ENCODE results near the gene RBM33.
A peak's percentile ranks its signal among the peaks of the same experiment; 100 is the strongest.

The RBM33 gene

GRCh38 chr7:155629171-155629570 lies 15.3 kb upstream of the RBM33 start:
- no peak for DNase-seq (ENCODE audit: low read depth in 2 of 2)

DNA sequence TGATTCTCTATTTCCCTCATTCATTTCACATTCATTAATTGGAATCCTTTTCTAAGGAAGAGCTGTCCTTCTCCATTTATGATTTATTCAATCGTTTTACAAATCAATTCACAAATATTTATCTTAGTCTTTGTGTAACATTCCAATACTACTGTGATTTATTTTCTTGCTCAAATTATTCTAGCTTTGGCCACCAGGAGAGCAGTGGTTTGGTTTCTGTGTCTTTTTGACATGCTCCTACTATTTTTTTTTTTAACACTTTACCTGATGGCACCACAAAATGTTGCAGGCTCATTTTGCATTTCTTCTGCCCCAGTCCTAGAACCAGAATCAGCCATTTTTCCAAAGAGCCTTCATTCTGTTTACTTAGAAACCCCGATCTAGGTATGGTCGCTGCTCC lies 13.3 kb upstream of the RBM33 start:
- no peak for DNase-seq (ENCODE audit: low read depth in 2 of 2)

DNA sequence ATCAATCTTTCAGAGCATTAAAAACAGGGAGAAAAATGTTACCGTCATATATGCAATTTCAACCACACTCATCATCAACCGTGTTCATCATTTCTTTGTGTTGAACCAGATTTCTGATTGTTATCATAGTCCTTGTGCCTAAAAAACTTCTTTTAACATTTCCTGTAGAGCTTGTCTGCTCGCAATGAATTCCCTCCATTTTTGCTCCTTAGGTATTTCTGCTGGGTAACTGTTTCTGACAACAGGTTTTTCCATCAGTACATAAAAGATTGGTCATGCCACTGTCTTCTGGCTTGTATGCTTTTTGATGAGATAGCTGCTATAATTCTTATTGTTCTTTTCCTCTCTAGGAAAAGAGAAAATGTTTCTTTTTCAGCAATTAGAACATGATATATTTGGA lies 8.6 kb upstream of the RBM33 start:
- DNase-seq (ENCODE audit: low read depth in 2 of 2) = no peak

DNA sequence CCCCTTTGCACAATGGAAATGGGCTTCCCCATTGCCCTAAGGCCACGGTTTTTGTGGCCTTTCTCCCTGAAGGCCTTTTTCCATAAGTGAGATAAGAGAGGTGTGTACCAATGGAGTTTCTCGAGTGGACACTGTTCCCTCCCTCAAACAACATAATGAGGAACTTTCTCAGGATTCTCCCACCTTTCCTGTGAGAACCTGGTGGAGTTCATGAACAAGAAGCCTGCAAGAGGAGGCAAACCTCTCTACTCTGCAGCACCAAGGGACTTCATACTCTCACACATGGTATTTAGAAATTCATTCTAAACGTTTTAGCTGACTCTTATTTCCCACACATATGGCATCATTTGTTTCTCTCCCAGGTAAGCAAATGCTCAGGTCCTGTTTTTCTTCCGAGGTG lies 7.3 kb upstream of the RBM33 start:
- DNase-seq (ENCODE audit: low read depth in 2 of 2) = no peak

DNA sequence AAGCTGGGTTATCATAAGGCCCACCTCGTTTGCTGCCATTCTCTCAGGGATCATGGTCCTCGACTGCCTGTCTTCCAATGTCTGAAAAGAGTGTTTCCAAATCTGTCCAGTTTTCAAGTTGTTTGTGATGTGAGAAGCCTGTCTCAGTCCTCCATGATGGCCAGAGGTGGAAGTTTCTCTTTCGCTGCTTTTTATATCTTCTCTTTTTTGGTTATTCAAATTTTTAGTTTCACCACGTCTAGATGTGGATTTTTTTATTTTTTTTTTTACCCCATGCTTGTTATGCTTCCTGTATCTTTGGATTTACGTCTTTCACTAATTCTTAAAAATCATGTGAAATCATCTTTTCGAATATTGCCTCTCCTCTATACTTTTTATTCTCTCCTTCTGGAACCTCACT lies 6.1 kb upstream of the RBM33 start:
- no peak for DNase-seq (ENCODE audit: low read depth in 2 of 2)

- no peak for DNase-seq (ENCODE audit: low read depth in 2 of 2)
Observed at GRCh38 chr7:155639958-155640520, 4.4 kb upstream of the RBM33 start.

GRCh38 chr7:155640629-155641028 lies 3.8 kb upstream of the RBM33 start:
- DNase-seq (ENCODE audit: low read depth in 2 of 2) = no peak

DNA sequence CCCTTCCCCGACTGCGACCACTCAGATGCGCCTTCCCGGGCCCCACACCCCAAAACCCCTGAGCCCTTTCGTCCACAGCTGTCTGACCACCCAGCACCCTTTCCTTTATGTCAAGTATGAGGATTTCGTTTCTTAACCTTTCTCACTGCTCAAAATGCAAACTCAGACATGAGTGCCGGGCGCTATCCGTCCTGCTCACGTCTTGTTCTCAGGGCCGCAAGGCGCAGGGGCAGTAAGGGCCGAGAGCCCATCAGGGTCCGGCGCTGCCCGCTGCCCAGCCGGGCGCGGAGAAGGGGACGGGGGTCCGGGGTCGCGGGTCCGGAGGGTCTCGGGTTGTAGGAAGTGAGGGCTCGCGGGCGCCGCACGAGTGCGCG lies 670 bp upstream of the RBM33 start:
- no peak for DNase-seq (ENCODE audit: low read depth in 2 of 2)

DNA sequence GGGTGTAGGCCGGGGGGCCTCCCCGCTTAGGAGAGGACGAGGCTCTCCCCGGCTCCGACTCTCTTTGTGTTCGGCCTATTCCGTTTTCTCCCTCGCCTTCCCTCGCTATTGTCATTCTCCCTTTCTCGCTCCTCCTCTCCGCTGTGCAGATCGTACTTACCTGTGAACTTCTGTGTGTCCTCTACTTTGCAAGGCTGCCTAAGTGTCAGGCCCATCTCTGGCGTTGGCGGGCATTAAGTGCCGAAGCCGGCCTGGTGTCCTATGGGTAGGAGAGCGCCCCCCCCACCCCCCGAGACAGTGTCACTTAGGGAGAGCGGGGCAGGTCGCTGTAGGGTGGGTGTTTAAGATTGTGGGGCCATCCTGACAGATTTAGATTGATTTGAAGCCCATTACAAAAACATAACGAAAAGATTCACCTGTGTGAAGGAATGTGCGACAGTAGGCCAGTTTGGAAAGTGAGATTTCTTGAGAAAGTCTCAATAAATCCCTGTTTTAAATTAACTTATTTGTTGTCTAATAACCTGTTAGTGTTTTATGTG lies 579 bp downstream of the RBM33 start:
- peak; percentile 11 to 14 for DNase-seq (ENCODE audit: low read depth in 2 of 2)

DNA sequence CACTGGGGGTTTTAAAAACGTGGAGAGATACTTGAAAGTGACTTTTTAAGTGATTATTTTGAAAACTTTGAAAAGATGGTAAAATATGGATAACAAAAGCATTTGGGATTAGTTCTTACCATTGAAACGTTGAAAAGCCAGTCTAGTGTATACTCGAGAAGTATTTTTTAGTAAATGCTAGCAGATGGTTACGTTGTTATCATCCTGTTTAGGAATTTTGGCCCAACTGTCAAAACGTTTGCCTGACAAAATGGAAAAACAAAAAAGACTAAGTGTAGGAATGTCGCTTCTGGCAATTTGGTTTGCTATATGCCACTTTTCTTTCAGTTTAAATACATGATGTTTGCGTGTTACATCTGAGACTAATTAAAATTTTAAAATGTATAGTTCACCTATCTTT lies 1.2 kb downstream of the RBM33 start:
- DNase-seq (ENCODE audit: low read depth in 2 of 2) = no peak

DNA sequence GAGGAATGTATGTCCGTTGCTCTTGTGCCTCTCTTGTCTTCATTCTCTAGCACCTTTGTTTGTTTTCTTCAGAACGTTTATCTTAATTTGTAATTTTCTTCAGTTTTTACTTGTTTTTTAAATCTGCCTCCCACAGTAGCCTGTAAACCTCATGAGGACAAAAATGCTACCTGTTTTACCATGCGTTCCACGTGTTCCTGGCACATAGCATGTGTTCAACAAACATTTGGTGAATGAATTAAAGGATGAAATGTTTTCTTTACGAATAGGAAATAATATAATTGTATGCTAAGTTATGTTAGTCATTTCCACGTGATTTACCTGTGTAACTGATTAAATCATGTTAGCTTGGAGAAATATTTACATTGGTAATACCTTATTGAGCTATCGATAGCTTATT lies 2.2 kb downstream of the RBM33 start:
- DNase-seq (ENCODE audit: low read depth in 2 of 2) = no peak

DNA sequence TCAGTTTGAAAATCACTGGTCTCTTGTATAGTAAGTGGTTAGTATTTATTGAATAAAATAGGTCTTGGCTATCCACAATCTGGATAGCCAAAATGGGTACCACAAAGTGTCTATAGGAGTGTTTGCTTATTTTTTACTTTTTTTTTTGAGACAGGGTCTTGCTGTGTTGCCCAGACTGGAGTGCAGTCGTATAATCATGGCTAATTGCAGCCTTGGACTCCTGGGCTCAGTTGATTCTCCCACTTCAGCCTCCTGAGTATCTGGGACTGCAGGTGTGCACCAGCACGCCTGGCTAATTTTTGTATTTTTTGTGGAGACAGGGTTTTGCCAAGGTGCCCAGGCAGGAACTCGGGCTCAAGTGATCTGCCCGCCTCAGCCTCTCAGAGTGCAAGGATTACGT lies 2.8 kb downstream of the RBM33 start:
- DNase-seq (ENCODE audit: low read depth in 2 of 2) = no peak

DNA sequence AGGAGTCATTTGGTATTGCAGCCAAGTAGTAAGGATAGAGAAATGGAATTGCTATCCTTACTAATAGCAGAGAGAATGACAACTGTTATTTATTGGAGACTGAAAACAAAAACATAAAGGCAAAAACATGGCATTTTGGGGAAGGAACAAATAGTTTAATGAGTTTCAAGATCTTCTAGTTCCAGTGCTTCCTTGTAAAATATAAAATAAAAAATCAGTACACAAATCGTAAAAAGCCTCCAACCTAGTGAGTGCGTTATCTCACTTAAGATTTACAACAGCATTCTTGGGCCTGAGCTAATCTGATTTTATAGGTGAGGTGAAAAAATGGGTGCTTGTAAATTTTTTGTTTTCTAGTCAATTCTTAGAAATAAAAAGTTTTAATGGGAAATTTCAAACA lies 3.3 kb downstream of the RBM33 start:
- DNase-seq (ENCODE audit: low read depth in 2 of 2) = no peak

DNA sequence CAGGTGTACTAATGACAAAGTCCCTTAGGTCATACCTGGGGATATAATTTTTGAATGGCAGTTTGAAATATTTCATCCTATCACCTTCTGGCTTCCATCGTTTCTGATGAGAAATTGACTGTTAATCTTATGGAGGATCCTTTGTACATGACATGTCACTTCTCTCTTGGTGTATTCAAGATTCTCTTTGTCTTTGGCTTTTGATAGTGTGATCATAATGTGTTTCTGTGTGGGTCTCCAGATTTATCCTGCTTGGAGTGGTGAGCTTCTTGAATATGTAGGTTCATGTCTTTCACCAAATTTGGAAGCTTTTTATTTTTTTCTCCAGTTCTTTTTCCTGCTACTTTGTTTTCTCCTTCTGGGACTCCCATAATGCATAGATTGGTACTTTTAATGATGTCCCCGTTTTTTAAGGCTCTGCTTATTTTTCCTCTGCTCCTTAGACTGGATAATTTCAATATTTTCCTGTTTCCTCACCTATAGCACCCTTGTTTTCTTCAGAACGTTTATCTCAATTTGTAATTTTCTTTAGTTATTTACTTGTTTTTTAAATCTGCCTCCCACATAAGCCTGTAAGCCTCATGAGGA lies 4.4 kb downstream of the RBM33 start:
- DNase-seq (ENCODE audit: low read depth in 2 of 2) = no peak

DNA sequence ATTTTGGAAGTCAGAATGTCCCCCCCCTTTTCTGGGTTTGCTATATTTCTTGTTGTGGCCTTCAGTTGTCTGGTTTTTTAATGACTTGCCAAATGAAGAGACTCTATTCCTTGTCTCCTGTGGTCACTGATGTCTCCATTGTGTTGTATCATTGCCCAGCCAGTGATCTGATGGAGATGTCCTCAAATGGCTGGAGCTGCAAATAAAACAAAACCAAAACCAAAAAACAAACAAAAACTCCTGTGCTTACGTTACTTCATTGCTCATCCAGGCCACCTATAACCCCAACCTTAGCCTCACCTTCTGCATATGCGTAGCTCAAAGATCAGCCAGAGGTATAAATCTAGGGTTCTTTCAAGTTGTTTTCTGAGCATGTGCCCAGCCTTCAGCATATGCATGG lies 5.1 kb downstream of the RBM33 start:
- no peak for DNase-seq (ENCODE audit: low read depth in 2 of 2)

- no peak for DNase-seq (ENCODE audit: low read depth in 2 of 2)
Observed at GRCh38 chr7:155652156-155653114, 8.0 kb downstream of the RBM33 start.

DNA sequence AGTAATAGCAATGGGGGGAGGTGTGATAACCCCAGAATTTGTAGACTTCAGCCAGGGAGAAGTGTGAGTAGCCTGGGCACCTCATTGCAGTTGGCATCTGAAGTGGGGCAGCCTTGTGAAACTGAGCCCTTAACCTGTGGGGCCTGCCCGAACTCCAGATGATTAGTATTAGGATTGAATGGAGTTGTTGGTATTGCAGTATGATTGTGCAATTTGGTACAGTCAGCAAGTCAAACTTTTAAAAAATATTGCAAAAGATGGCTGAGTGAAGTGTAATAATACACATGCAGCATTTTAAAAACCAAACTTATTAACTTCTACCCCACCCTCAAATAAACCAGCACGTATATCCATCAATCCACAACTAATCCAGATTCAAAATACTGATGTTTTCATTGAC lies 9.3 kb downstream of the RBM33 start:
- no peak for DNase-seq (ENCODE audit: low read depth in 2 of 2)

DNA sequence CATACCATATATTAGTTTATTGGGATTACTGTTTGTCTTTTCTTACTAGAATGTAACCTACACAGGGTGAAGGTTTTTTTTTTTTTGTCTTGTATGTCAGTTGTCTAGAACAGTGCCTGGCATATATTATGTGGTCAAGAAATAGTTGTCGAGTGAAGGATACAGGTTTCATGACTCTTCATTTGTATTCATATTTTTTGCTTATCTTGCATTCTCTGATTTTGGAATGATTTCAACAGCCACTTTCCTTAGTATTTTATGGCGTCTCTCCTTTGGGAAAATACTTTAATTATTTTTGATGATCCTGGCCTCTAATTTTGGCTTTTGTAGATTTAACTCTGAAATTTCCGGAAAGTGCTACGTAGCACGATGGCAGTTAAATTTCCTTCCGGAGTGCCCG lies 12.4 kb downstream of the RBM33 start:
- DNase-seq (ENCODE audit: low read depth in 2 of 2) = no peak

DNA sequence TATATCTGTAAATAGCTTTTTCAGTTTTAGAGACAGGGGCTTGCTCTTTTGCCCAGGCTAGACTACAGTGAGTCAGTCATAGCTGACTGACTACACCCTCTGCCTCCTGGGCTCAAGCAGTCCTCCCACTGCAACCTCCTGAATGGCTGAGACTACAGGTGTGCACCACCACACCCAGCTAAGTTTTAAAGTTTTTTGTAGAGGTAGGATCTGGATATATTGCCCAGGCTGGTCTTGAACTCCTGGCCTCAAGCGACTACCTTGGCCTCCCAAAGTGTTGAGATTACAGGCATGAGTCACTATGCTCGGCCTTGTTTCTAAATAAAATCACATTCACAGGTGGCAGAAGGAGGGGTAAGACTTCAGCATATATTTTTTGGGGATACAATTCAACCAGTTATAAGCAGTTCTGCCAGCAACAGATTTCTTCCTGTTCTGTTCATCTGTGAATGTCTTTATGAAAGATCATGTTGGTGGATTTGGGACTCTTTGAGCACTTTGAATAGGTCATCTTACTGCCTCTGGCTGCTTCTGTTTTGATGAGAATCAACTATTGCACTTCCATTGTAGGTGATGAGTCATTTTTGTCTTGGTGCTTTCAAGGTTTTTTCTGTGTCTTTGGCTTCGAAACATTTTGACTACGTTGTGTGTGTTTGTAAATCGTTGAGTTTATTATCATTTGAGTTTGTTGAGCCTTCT lies 15.7 kb downstream of the RBM33 start:
- no peak for DNase-seq (ENCODE audit: low read depth in 2 of 2)

DNA sequence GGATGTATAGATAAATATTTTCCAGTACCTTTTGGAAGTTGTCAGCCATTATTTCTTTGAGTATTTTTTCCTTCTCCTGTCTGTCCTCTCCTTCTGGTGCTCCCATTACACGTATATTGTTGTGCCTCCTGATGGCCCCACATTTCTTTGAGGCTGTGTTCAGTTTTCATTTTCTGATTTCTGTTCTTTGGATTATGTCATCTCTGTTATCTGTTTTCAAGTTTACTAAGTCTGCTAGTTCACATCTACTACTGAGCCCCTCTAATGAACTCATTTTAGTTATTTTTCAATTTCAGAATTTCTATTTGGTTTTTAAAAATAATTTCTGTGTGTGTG lies 16.3 kb downstream of the RBM33 start:
- no peak for DNase-seq (ENCODE audit: low read depth in 2 of 2)

- no peak for DNase-seq (ENCODE audit: low read depth in 2 of 2)
Observed at GRCh38 chr7:155662343-155663043, 18.0 kb downstream of the RBM33 start.

- DNase-seq (ENCODE audit: low read depth in 2 of 2) = no peak
Observed at GRCh38 chr7:155663937-155664336, 19.5 kb downstream of the RBM33 start.

Measured in stimulated activated CD8-positive, alpha-beta memory T cell treated with anti-CD3 and anti-CD28 coated beads, Interleukin-2, amount 100 ng/mL, for 48 hours (primary cell).